LNCAP (cell line): ENCODE results near the gene TBC1D25.
A peak's percentile ranks its signal among the peaks of the same experiment; 100 is the strongest.

ENCODE experiments used
- CTCF ChIP-seq: fragments of 450-650 bp; IDR thresholded peaks from 2 replicates; pipeline ENCODE4 v1.5.1; 2017; ENCODE audit warnings: mild to moderate bottlenecking

The TBC1D25 gene

GRCh38 chrX:48511560-48511959, 28.0 kb upstream of the TBC1D25 start:
- peak; percentile 23; the same call in 1 of the 2 replicates for TF ChIP-seq CTCF

- TF ChIP-seq CTCF: no peak
Observed at GRCh38 chrX:48512371-48512935, 27.1 kb upstream of the TBC1D25 start.

GRCh38 chrX:48513670-48514069, 25.8 kb upstream of the TBC1D25 start:
- TF ChIP-seq CTCF: no peak

GRCh38 chrX:48514126-48514806, 25.2 kb upstream of the TBC1D25 start:
- no peak for TF ChIP-seq CTCF

GRCh38 chrX:48514868-48515460, 24.6 kb upstream of the TBC1D25 start:
- no peak for TF ChIP-seq CTCF

GRCh38 chrX:48515842-48516241, 23.7 kb upstream of the TBC1D25 start:
- no peak for TF ChIP-seq CTCF

GRCh38 chrX:48516285-48516684, 23.2 kb upstream of the TBC1D25 start:
- no peak for TF ChIP-seq CTCF
